ENCODE measurements around the gene TRIP4. TPM values are rescaled to one million over a fixed set of nuclear protein-coding genes. Genes with fewer than 3 reads are reported as not detected.
"Not testable (repeated sequence)": the region's sequence is repeated elsewhere in the genome, so short reads cannot be mapped to it uniquely, and the experiment has no call there.

The TRIP4 gene
- total RNA-seq, 2 experiments from 2014 or later = 22.1 to 29.8 TPM

DNA sequence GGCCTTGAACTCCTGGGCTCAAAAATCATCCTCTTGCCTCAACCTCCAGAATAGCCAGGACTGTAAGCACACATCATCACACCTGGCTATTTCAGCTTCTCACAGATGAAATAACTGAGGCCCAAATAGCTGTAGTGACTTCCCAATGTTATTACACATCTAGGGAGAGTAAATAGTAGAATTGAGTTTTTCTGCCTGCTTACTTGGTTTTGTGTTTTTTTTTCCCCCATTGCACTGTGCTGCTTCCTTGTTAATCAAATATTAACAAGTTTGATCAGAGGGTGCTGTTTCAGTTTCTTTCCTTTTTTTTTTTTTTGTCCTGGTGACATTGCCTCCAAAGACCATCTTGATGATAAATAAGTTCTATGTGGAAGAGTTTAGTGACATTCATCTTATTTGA is 96.1 kb downstream of the TRIP4 start:
- Mint-ChIP-seq H3K27me3 (no peaks in the 10 kb centered on the region), H3K9me3 (no peaks in the 10 kb centered on the region), H3K4me1 (peaks cover 9% of the 10 kb centered on the region), H3K4me3 (no peak overlapping the region), H3K36me3 (ENCODE audit: low read depth) (peaks cover 23% of the 10 kb centered on the region), H3K27ac (no peak overlapping the region)
- ChIA-PET POLR2A (no interaction called here), CTCF (interaction anchor here (0.7 kb wide), 1 partner anchor 320 kb away, joined by 3 read pairs; no protein-coding TSS in a partner anchor)
- no peak for DNase-seq

DNA sequence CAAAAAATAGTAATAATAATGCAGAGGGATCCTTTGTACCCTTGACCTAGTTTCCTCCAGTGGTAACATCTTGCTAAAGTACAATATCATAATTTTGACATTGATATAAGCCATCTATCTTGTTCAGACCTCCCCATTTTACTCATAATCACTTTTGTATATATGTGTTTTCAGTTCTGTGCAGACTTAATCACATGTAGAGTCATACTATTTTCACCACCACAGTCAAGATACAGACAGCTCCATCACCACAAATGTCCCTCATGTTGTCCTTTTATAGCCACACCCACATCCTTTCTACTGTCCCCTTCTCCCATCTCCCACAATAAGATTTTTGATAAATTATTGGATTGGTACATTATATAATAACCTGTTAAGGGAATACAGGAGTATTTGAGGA is 98.2 kb downstream of the TRIP4 start:
- ChIA-PET POLR2A (no interaction called here), CTCF (no interaction called here)
- Mint-ChIP-seq H3K36me3 (ENCODE audit: low read depth) (peaks cover 24% of the 10 kb centered on the region), H3K4me3 (no peak overlapping the region), H3K27me3 (no peaks in the 10 kb centered on the region), H3K27ac (no peak overlapping the region), H3K9me3 (no peaks in the 10 kb centered on the region), H3K4me1 (peaks cover 11% of the 10 kb centered on the region)
- no peak for DNase-seq

DNA sequence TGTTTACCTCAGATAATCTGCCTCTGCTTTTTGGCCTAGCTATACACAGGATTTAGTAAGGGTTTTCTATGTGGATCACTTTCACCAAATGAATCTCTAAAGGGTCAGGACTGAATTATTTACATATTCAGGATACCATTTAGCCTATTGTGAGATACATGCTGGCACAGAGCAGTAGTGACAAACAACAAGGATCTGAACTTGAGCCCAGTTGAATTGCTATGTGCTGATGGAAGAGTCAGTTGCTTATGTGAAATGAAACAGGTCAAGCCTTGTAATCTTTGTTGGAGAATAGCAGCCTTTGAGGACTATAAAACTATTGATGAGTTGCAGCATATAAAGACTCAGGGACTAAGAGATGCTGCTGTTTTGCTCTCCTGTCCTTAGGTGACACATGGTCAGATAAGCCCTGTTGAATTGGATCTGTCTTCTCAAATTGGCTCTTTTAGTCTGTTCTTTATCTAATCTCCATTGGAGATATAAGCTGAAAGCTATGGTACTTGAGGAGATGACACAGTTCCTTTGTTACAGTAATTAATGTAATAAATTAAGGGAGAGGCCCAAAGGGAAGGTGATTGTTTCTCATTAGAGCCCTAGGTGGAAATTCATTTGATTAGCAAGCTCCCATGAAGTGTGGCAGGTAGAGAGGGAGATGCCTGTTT is 103.1 kb downstream of the TRIP4 start:
- no peak overlapping the region for H3K4me3 Mint-ChIP-seq
- CTCF ChIA-PET = interaction anchor here (1.8 kb wide), 1 partner anchor 10 kb away, joined by 4 read pairs; no protein-coding TSS in a partner anchor

DNA sequence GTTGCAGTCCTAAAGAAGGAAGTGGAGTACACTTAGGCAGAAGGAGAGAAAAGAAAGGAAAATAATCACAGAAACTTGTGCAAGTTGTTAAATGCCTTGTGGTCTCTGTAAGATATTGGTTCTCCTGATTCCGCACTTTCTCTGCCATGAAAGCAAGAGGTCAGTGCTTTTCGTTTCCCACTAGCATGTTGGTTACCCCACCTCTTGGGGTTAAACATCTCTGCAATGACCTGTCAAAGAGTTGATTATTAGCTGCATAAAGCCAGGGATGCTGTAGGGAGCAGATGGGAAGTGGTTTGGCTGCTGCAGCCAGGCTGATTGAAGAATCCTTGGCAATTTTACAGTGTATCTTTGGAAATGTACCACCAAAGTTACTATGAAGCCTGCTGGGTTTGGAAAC is 106.0 kb downstream of the TRIP4 start:
- Mint-ChIP-seq H3K9me3 (no peaks in the 10 kb centered on the region), H3K36me3 (ENCODE audit: low read depth) (peaks cover 23% of the 10 kb centered on the region), H3K27me3 (no peaks in the 10 kb centered on the region), H3K4me1 (peaks cover 26% of the 10 kb centered on the region), H3K4me3 (no peak overlapping the region), H3K27ac (peak overlapping the region; percentile 6)
- ChIA-PET POLR2A (no interaction called here), CTCF (interaction anchor here (1.4 kb wide), 1 partner anchor 10 kb away, joined by 4 read pairs; no protein-coding TSS in a partner anchor)
- no peak for DNase-seq

More for the DNA sequence above, 103.1 kb downstream of the TRIP4 start:
- POLR2A ChIA-PET = no interaction called here
- DNase-seq = no peak
- Mint-ChIP-seq H3K27ac (no peak overlapping the region), H3K36me3 (ENCODE audit: low read depth) (peaks cover 25% of the 10 kb centered on the region), H3K27me3 (no peaks in the 10 kb centered on the region), H3K4me1 (peaks cover 23% of the 10 kb centered on the region), H3K9me3 (no peaks in the 10 kb centered on the region)

DNA sequence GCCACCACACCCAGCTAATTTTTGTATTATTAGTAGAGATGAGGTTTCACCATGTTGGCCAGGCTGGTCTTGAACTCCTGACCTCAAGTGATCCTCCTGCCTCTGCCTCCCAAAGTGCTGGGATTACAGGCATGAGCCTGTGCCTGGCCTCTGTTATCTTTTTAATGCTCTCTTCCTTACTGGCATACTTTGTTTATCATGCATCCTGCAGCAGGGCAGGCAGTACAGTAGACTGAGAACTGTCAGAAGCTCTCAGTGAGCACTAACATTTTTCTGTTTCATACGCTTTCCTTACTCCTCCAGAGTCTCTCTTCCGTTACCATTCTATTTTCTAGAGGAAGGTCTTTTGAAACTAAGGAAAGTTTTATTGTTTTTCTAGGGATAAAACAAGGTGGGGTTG is 108.3 kb downstream of the TRIP4 start:
- Mint-ChIP-seq H3K36me3 (ENCODE audit: low read depth) (peaks cover 40% of the 10 kb centered on the region), H3K4me1 (peaks cover 39% of the 10 kb centered on the region), H3K27ac (peak overlapping the region; percentile 42)
- H3K27me3 Mint-ChIP-seq, H3K4me3 Mint-ChIP-seq, CTCF ChIA-PET, DNase-seq, H3K9me3 Mint-ChIP-seq: not testable (repeated sequence)
- POLR2A ChIA-PET = interaction anchor here (0.8 kb wide), 1 partner anchor 109 kb away, joined by 3 read pairs; the partner anchor contains the start of gene TRIP4

DNA sequence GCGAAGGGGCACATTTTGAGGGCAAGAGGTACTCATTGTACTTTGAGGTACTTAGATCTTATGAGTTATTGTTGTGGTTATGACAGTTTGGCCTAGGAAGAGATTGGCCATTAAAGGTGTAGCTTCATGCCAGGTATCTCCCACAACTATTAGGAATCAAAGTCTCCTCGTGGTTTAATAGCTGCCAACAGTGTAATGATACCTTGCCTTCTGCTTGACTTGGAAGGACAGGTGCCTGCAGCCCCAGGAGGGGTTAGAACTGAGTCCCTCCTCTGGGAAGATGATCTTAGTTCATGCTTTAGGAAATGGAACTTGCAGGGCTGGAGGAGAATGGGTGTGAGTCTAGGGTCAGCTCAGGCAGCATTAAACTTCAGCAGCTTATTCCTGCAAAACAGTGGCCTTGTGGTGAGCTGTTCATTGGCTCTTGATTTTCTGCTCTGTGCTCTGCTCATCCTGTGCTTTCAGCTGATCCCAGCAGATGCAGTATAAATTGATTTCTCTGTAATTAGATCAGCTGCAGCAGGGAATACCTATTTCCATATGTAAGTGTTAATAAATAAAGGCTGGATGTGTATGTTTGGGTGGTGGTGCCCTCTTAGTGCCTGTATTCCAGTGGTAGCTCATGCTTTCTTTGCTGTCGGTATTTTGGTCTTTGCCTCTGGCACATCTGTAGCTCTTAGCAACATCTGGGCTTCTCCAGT is 113.2 kb downstream of the TRIP4 start:
- ChIA-PET CTCF (interaction anchor here (0.6 to 1.2 kb wide), 4 partner anchors 9 to 75 kb away, joined by 3 to 4 read pairs (median 3); no protein-coding TSS in a partner anchor), POLR2A (no interaction called here)
- Mint-ChIP-seq H3K36me3 (ENCODE audit: low read depth) (peaks cover 51% of the 10 kb centered on the region), H3K27ac (no peak overlapping the region), H3K4me3 (no peak overlapping the region), H3K9me3 (no peaks in the 10 kb centered on the region), H3K4me1 (peaks cover 68% of the 10 kb centered on the region), H3K27me3 (no peaks in the 10 kb centered on the region)
- DNase-seq = no peak

DNA sequence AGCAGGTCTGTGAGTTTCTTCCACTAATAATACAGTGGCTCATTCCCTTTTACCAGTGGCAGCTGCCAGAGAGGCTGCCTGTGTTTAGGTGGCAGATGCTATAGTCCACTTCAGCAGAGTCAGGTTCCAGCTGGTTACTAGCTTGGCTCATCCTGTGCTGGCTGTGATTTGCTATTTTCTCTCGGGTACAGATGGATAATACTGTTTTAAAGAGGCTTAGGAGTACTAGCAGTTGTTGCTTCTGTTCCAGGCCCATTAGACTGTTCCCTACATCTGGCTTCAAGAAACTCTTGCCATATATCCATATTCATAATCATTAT is 113.7 kb downstream of the TRIP4 start:
- POLR2A ChIA-PET = no interaction called here
- peaks cover 47% of the 10 kb centered on the region for H3K36me3 Mint-ChIP-seq (ENCODE audit: low read depth)
- CTCF ChIA-PET = interaction anchor here (1.0 to 1.2 kb wide), 2 partner anchors 11 to 76 kb away, joined by 3 to 4 read pairs; no protein-coding TSS in a partner anchor
- H3K4me3 Mint-ChIP-seq = no peak overlapping the region
- no peaks in the 10 kb centered on the region for H3K27me3 Mint-ChIP-seq
- H3K27ac Mint-ChIP-seq = peak overlapping the region; percentile 71
- peaks cover 65% of the 10 kb centered on the region for H3K4me1 Mint-ChIP-seq
- DNase-seq = no peak
- no peaks in the 10 kb centered on the region for H3K9me3 Mint-ChIP-seq

DNA sequence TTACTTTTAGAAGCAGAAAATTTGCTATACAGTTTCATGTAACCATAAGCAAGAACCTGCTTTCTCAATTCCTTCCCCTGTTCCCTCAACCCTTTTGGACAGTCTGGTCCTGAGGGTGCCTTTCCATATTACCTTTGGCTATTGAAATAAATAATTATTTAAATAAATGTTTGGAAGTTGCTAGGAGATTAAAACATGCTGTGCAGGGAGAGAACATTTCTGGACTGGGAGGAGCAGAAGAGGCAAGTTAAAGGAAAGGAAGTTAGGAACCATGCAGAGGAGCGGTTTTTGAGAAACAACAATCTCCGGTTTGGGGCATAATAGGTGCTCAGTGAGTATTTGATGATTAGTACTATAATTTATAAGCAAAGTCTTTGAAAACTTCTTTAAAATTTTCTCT is 114.5 kb downstream of the TRIP4 start:
- ChIA-PET POLR2A (interaction anchor here (0.6 kb wide), 1 partner anchor 149 kb away, joined by 4 read pairs; no protein-coding TSS in a partner anchor), CTCF (interaction anchor here (0.7 to 1.6 kb wide), 2 partner anchors 23 to 52 kb away, joined by 4 to 5 read pairs; no protein-coding TSS in a partner anchor)
- no peaks in the 10 kb centered on the region for H3K9me3 Mint-ChIP-seq
- peak overlapping the region; percentile 37 for H3K4me3 Mint-ChIP-seq
- H3K36me3 Mint-ChIP-seq (ENCODE audit: low read depth) = peaks cover 50% of the 10 kb centered on the region
- DNase-seq = no peak
- H3K4me1 Mint-ChIP-seq = peaks cover 71% of the 10 kb centered on the region
- peak overlapping the region; percentile 92 for H3K27ac Mint-ChIP-seq
- no peaks in the 10 kb centered on the region for H3K27me3 Mint-ChIP-seq

DNA sequence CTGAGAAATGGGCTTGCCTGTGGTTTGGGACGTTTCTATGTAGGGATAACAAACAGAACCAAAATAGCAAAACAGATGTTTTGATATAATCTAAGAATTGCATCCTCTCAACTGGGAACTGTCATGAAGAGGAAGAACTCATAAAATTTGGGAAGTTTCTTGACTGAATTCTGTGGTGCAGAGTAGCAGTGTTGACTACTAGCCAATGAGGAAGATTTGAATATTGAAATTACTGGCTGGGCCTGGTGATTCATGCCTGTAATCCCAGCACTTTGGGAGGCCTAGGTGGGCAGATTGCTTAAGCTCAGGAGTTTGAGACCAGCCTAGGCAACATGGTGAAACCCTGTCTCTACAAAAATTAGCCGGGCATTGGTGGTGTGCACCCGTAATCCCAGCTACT is 114.9 kb downstream of the TRIP4 start:
- peaks cover 75% of the 10 kb centered on the region for H3K4me1 Mint-ChIP-seq
- no peak for DNase-seq
- peak overlapping the region; percentile 92 for H3K27ac Mint-ChIP-seq
- peaks cover 52% of the 10 kb centered on the region for H3K36me3 Mint-ChIP-seq (ENCODE audit: low read depth)
- no peaks in the 10 kb centered on the region for H3K27me3 Mint-ChIP-seq
- H3K4me3 Mint-ChIP-seq = peak overlapping the region; percentile 37
- no peaks in the 10 kb centered on the region for H3K9me3 Mint-ChIP-seq
- CTCF ChIA-PET = interaction anchor here (0.7 to 1.6 kb wide), 5 partner anchors 8 to 198 kb away, joined by 3 to 5 read pairs (median 4); no protein-coding TSS in a partner anchor
- POLR2A ChIA-PET = interaction anchor here (0.6 kb wide), 1 partner anchor 149 kb away, joined by 4 read pairs; no protein-coding TSS in a partner anchor

DNA sequence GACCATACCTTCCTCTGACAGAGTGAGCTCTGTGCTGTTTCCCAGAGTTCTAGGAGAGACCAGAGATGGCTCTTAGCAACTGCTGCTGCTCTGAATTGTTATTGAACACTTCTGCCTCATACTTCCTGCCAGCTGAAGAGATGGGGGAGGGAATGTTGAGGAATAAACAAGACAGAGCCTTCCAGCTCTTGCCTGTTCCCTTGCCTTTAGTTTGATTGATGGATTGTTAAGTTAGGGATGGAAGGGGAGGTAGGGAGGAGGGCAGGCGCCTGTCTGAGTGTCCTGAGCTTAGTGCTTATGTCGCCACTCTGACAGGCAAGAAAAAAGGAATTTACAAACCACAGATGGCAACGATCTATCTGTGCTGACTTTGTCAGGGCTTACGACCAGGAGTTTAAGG is 115.6 kb downstream of the TRIP4 start:
- DNase-seq = peak; percentile 7
- no peaks in the 10 kb centered on the region for H3K9me3 Mint-ChIP-seq
- peaks cover 80% of the 10 kb centered on the region for H3K4me1 Mint-ChIP-seq
- peak overlapping the region; percentile 37 for H3K4me3 Mint-ChIP-seq
- H3K27ac Mint-ChIP-seq = peak overlapping the region; percentile 92
- CTCF ChIA-PET = interaction anchor here (0.6 to 1.6 kb wide), 8 partner anchors 9 to 533 kb away, joined by 3 to 5 read pairs (median 4); no protein-coding TSS in a partner anchor
- H3K27me3 Mint-ChIP-seq = no peaks in the 10 kb centered on the region
- POLR2A ChIA-PET = no interaction called here
- peaks cover 54% of the 10 kb centered on the region for H3K36me3 Mint-ChIP-seq (ENCODE audit: low read depth)

DNA sequence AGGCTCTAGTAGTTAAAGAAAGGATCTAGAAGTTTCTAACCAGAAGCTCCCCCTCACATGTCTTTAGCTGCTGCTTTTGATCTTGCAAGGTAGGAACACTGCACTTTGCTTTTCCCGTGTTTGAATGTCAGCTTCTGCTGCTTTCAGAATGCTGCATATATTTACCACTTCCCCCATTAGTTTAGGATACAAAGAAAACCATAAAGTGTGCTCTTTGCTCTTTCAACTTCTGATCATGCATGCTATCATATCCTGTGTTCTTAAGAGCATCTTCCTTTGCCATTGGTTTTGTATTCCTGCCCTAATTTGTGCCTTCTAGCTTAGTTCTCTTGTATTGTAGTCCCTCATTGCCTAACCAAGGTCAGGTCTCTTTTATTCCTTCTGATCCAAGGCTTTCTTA is 116.0 kb downstream of the TRIP4 start:
- DNase-seq = peak; percentile 10
- Mint-ChIP-seq H3K9me3 (no peaks in the 10 kb centered on the region), H3K27ac (peak overlapping the region; percentile 92), H3K4me1 (peaks cover 82% of the 10 kb centered on the region), H3K36me3 (ENCODE audit: low read depth) (peaks cover 53% of the 10 kb centered on the region), H3K4me3 (peak overlapping the region; percentile 37), H3K27me3 (no peaks in the 10 kb centered on the region)
- ChIA-PET POLR2A (no interaction called here), CTCF (interaction anchor here (1.0 to 1.6 kb wide), 5 partner anchors 9 to 82 kb away, joined by 3 to 4 read pairs (median 4); no protein-coding TSS in a partner anchor)
